NCI-H460 (cell line): ENCODE measurements around the gene KAT14. TPM values are rescaled to one million over a fixed set of nuclear protein-coding genes. Genes with fewer than 3 reads are reported as not detected.
A peak's percentile ranks its signal among the peaks of the same experiment; 100 is the strongest.
"Not testable (repeated sequence)": the region's sequence is repeated elsewhere in the genome, so short reads cannot be mapped to it uniquely, and the experiment has no call there.

Experiments
- DNase-seq: peaks from one replicate; pipeline ENCODE4 v3.0.0-alpha.2; 2016; ENCODE audit warnings: low read depth; ENCODE audit errors: extremely low read depth
- total RNA-seq: library from RNA; depleted of rRNA; stranded (reverse); fragments of >200 nt; shearing (Covaris generic); gene quantifications from 2 replicates; pipeline ENCODE4 v1.2.3, GENCODE V29; 2014

KAT14 gene
- total RNA-seq, 1 experiment from 2014 or later = 6.3 TPM

DNA sequence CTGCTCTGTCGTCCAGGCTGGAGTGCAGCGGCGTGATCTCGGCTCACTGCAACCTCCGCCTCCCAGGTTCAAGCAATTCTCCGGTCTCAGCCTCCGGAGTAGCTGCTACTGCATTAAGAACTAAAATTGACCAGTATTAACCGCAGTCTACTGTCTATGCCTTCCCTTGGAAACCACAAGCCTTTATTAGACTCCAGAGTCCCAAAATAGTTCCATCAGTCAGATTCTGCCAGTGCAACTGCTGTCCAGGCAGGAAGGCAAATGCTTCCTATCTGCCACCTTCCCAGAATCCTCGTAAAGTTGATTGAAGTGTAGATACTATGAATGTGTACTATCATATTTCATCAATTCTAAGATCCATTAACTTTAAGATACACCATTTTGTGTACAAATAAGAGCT, 16.7 kb downstream of the KAT14 start:
- no peak for DNase-seq

- DNase-seq = no peak
These were observed 18.4 kb downstream of the KAT14 start for GRCh38 chr20:18156045-18156444.

- DNase-seq = no peak
These were observed 26.7 kb downstream of the KAT14 start for GRCh38 chr20:18164356-18164755.

DNA sequence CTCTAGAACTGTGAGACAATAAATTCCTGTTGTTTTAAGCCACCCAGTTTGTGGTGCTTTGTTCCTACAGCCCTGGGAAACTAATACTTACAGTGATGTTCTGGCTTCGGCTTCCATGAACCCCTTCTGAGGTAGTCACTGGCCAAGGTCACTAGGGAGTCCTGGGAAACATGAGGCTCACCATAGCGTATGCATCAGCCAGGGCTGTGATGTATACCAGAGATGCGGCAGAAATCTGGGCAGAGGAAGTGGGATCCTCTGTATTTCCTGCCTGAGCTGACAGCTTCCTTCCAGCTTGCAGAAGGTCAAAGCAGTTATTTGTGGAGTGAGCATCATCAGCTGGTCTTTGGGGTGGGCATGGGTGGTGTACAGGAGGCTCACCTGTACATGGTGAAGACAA, 27.9 kb downstream of the KAT14 start:
- DNase-seq = no peak

DNA sequence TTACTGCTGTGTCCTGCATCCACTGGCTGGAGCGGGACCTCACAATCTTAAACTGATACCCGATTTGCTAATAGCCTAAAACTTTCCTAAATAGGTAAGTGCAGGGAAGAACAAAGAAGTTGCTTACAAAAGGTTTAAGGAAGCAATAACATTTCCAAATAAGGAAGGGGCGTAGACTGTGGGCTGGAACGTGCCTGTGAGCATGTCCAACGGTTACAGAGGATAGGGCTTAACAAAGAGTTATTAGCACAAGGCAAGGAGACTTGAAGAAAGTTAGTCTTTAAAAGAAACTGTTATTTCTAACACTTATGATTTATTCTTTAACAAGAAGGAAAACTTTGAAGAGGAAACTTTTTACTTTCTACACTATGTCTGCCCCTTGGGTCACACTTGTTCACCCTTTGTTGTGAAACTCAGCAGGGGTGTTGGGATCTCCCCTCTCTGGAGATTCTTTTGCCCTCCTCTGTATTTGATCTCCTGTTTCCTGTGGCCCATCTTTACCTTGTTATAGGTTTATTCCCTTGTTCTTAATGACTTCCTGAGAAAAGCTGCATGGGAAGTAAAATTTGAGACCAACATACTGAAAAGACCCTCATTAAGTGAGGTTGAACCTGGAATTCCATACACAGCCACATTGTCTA, 28.7 kb downstream of the KAT14 start:
- DNase-seq = no peak

DNA sequence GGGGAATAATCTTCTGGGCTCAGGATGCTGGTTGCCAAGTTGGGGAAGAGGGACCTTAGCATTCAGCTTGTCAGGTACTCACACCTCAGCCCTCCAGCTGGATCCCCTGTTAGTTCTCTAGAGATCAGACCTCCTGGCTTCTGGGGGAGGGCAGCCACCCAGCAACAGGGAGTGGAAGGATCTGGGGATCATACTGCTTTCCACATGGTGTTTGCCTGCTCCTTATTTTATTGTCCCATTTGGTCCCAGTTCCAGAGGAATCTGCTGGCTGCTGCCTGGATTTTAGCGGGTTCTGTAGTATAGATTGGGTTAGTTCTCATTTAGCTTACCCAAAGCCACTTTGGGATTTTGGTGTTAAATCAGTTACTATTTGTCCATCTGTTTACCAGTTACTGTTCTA, 29.3 kb downstream of the KAT14 start:
- DNase-seq = no peak

GRCh38 chr20:18172379-18172778, 34.7 kb downstream of the KAT14 start:
- no peak for DNase-seq

DNA sequence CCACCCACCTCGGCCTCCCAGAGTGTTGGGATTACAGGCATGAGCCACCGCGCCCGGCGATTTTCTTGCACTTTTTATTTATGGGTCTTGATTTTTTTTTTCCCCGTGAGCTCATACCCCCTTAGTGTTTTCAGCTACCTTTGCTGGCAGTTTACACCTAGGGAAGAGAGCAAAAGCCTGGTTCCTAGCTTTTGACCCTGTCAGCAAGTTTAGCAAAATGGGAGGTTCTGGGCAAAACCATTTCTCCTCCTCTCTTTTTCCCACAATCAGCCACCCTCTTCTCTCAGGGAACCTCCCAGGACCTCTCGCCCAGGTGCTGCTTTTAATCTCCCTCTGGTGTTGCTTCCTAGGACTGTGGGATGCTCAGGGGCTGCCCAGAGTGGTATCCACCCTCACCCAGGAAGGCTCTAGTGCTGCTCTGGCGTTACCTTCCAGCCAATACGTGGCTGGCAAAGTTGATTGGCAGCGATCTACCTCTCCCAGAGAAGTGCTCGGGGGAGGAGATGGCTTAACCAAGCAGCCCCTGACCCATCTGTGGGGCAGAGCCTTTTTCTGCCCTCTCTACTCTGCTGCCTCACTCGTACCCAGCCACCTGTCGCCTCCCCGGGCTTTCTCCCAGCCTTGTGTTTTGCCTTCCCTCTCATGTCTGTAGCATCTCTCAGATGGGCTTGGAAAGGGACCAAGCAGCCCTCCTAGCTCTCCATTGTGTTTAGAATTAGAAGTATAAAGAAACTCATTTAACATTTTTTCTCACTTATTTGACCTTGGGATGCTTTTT, 37.4 kb downstream of the KAT14 start:
- DNase-seq = no peak

DNA sequence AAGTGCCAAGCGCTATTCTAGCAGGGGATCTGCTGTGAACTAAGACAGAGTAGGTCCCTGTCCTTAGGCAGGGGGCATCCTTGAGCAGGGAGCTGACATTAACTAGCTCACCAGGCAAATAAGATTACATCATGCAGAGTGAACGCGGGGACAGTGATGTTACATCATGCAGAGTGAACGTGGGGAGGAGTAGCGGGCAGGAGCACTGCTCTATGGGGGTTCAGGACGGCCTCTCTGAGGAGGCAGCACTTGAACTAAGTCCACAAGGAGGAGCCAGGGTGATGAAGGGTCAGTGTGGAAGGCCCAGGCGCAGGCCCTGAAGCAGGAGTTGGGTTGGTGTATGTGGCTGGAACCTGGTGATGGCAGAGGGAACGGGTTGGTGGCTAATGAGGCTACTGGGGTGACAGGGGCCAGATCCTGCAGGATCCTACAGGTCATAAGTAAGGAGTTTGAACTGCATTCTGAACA, 38.7 kb downstream of the KAT14 start:
- DNase-seq = peak; percentile 4

DNA sequence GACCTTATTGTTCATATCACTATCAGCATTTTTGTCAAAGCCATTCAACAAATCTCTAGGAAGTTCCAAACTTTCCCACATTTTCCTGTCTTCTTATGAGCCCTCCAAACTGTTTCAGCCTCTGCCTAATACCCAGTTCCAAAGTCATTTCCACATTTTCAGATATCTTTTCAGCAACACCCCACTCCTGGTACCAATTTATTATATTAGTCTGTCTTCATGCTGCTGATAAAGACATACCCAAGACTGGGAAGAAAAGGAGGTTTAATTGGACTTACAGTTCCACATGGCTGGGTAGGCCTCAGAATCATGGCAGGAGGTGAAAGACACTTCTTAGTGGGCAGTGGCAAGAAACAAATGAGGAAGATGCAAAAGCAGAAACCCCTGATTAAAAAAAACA, 42.7 kb downstream of the KAT14 start:
- not testable (repeated sequence) for DNase-seq

- no peak for DNase-seq
These were observed 43.2 kb downstream of the KAT14 start for GRCh38 chr20:18180815-18181214.

DNA sequence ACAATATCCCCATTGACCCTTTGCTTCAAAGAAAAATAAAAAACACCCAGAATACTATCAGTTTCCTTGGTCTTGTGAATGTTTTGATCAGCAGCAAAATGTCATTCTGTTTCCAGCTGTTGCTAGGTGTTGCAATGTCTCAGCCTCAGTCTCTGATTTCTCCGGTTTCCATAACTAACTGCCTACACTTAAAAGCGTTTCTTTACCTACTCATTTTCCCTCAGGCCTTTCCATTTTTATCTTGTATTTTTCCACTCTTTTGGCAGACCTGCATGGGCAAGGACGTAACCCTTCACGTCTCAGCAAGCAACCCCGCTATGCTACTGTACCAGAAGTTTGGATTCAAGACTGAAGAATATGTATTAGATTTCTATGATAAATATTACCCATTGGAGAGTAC, 49.4 kb downstream of the KAT14 start:
- no peak for DNase-seq

DNA sequence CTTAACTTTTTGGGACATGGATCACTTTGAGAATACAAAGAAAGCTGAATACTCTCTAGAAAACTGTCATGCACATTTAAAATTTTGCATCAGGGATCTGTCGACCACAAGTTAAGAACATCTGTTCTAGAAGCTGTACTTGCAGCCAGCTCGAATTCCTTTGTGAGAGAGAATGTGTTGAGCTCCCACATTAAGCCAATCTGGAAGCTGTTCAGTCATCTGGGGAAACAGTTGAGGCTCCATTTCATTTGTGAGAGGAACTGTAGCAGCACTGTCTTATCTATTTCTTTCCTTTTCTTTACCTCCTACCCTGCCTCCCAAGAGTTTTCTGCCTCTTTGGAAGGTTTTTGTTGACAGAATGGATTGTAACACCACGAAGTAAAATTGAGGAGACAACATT, 50.8 kb downstream of the KAT14 start:
- DNase-seq = no peak

- DNase-seq = no peak
These were observed 52.9 kb downstream of the KAT14 start for GRCh38 chr20:18190338-18191233.

- DNase-seq = no peak
These were observed 53.6 kb downstream of the KAT14 start for GRCh38 chr20:18191306-18191705.

- DNase-seq = not testable (repeated sequence)
These were observed 56.8 kb downstream of the KAT14 start for GRCh38 chr20:18194461-18194860.

- DNase-seq = no peak
These were observed 58.3 kb downstream of the KAT14 start for GRCh38 chr20:18195931-18196330.

DNA sequence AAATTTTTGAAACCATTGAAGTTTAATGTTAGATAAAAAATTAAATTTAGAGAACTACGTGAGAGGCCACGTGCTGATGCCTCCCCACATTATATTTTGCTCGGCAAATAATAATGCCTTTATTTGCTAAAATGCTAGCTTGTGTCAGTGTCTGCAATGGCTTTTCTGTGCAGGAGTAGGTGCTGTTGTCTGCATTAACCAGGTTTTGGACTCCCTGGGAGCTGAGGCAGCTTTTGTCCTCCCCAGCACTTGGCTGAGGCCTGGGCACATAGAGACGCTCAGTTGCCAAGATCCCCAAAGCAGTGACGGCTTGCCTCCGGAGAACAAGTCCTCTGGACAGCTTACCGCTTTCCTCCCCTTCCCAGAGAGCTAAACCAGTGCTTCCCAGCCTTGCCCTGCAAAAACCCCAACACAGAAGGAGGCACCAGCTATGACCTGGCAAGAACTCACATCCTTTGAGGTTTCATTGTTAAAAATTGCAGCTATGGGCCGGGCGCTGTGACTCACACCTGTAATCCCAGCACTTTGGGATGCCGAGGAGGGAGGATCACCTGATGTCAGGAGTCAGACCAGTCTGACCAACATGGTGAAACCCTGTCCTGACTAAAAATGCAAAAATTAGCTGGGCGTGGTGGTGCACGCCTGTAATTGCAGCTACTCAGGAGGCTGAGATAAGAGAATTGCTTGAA, 59.9 kb downstream of the KAT14 start:
- DNase-seq = no peak

DNA sequence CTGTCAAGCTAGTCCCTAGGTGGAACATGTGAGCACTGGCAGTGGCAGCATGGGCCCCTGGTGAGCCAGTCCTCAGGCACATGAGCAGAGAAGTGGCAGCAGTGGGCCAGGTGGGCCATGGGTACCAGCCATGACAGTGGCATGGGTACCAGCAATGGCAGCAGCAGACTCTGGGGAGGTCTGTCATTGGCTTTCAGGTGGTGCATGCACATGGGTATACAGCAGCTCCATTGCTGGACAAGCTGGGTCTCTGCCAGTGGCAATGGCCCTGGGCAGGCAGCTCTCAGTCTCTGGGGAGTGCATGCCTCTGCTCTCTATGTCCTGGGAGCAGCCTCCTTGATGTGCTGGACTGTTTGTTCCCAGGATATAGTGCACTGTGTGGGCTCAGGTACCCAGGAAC, 65.3 kb downstream of the KAT14 start:
- no peak for DNase-seq

DNA sequence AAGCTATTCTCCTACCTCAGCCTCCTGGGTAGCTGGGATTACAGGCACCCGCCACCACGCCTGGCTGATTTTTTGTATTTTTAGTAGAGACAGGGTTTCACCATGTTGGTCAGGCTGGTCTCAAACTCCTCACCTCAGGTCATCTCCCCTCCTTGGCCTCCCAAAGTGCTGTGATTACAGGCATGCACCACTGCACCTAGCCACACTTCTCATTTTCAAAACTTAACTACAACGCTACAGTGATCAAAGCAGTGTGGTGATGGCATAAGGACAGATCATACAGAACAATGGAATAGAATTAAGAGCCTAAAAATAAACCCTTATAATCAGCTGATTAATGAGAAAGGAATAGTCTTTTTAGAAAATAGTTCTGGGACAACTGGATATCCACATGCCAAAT, 66.0 kb downstream of the KAT14 start:
- DNase-seq = not testable (repeated sequence)

DNA sequence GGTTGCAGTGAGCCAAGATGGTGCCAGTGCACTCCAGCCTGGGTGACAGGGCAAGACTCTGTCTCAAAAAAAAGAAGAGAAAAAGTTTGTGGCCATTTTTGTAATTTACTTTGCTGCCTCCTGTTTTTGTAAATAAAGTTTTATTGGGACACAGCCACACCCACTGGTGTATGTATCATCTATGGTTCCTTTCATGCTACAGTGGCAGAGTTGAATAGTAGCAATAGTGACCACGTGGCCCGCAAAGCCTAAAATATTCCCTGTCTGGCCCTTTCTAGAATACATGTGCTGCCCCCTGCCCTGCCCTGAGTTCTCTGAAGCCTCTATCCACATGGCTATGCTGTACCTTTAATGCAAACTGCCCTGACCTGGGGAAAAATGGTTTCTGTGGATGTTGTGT, 75.3 kb downstream of the KAT14 start:
- no peak for DNase-seq
